SK-N-SH treated with all-trans-retinoic acid at 6 μM for 48 hours (cell line): ENCODE data around the gene IFNA14.
"Not testable (repeated sequence)": the region's sequence is repeated elsewhere in the genome, so short reads cannot be mapped to it uniquely, and the experiment has no call there.

Source experiments
- ATAC-seq: fragments of 200-7000 bp; cut with Tn5 transposase; 3 replicates; pipeline ENCODE4 v1.9.1; 2020; ENCODE audit warnings: mild to moderate bottlenecking, moderate library complexity
- ARNTL ChIP-seq: fragments of 450-650 bp; formaldehyde crosslinking; IDR thresholded peaks from 2 replicates; pipeline ENCODE4 v1.5.0; 2020; ENCODE audit warnings: low read depth, mild to moderate bottlenecking, moderate library complexity, borderline replicate concordance
- BACH2 ChIP-seq: fragments of 250-450 bp; sonication (Bioruptor Pico); IDR thresholded peaks from 2 replicates; pipeline ENCODE4 v1.9.0; 2021; ENCODE audit warnings: mild to moderate bottlenecking, borderline replicate concordance
- CSDC2 ChIP-seq: fragments of 250-450 bp; sonication (Bioruptor Pico); IDR thresholded peaks from 2 replicates; pipeline ENCODE4 v1.5.0; 2020; ENCODE audit warnings: mild to moderate bottlenecking, moderate library complexity
- ISL1 ChIP-seq: fragments of 250-450 bp; sonication (Bioruptor Pico); IDR thresholded peaks from 2 replicates; pipeline ENCODE4 v2.1.2; 2022; ENCODE audit warnings: mild to moderate bottlenecking, moderate library complexity
- OSR1 ChIP-seq: fragments of 250-450 bp; sonication (Bioruptor Pico); IDR thresholded peaks from 2 replicates; pipeline ENCODE4 v1.8.0; 2022; ENCODE audit warnings: moderate library complexity, mild to moderate bottlenecking, inconsistent platforms
- RARB ChIP-seq: fragments of 250-450 bp; sonication (Bioruptor Pico); IDR thresholded peaks from 2 replicates; pipeline ENCODE4 v1.8.0; 2021; ENCODE audit warnings: mild to moderate bottlenecking, moderate library complexity
- TCF4 ChIP-seq: fragments of 250-450 bp; sonication (Bioruptor Pico); IDR thresholded peaks from 2 replicates; pipeline ENCODE4 v1.8.0; 2021; ENCODE audit warnings: mild to moderate bottlenecking, moderate library complexity, borderline replicate concordance
- ZFP3 ChIP-seq: fragments of 250-450 bp; sonication (Bioruptor Pico); IDR thresholded peaks from 2 replicates; pipeline ENCODE4 v1.5.0; 2020; ENCODE audit warnings: mild to moderate bottlenecking, moderate library complexity
- ZFP30 ChIP-seq: fragments of 450-650 bp; formaldehyde crosslinking; IDR thresholded peaks from 2 replicates; pipeline ENCODE4 v1.5.0; 2022; ENCODE audit warnings: mild to moderate bottlenecking, moderate library complexity
- ZNF70 ChIP-seq: fragments of 450-650 bp; formaldehyde crosslinking; IDR thresholded peaks from 2 replicates; pipeline ENCODE4 v1.5.0; 2020; ENCODE audit warnings: mild to moderate bottlenecking, moderate library complexity
- ZNF8 ChIP-seq: fragments of 450-650 bp; formaldehyde crosslinking; IDR thresholded peaks from 2 replicates; pipeline ENCODE4 v1.5.0; 2020; ENCODE audit warnings: mild to moderate bottlenecking, moderate library complexity
- TF ChIP-seq, protein P1 (sequence below): fragments of 250-450 bp; sonication (Bioruptor Pico); IDR thresholded peaks from 2 replicates; pipeline ENCODE4 v1.5.0; 2020; ENCODE audit warnings: mild to moderate bottlenecking, moderate library complexity
- TF ChIP-seq, protein P2 (sequence below): fragments of 250-450 bp; sonication (Bioruptor Pico); IDR thresholded peaks from 2 replicates; pipeline ENCODE4 v1.5.1; 2021; ENCODE audit warnings: mild to moderate bottlenecking, moderate library complexity
- TF ChIP-seq, protein P3 (sequence below): fragments of 250-450 bp; sonication (Bioruptor Pico); IDR thresholded peaks from 2 replicates; pipeline ENCODE4 v1.8.0; 2021; ENCODE audit warnings: low read depth, mild to moderate bottlenecking, moderate library complexity, borderline replicate concordance
- TF ChIP-seq, protein P4 (sequence below): fragments of 250-450 bp; sonication (Bioruptor Pico); IDR thresholded peaks from 2 replicates; pipeline ENCODE4 v1.8.0; 2020; ENCODE audit warnings: mild to moderate bottlenecking, moderate library complexity, borderline replicate concordance

Gene IFNA14

DNA sequence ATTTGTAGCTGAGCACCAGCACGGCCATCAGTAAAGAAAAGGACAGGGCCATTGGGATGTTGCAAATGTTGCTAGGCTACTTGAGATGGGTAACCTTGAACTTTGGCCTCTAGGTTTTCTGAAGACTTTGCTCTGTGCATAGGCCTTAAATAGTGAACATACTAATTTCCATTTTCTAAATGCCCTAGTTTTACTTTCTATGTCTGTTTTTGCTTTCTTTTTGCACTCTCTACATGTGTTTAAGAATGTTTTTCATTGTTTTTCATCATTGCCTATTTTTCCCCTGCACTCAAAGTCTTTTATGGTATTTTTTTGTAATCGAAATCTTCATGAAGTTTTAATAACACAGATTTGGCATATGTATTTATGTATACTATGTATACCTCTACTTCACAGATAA, 11.7 kb downstream of the IFNA14 start, which contains the start of gene IFNA17:
Gene IFNA17, minus strand, starts transcription at position 101 of the 400 bp plus-strand sequence. Its CDS starts 49 bp downstream, at position 52.
- TF ChIP-seq CSDC2 (no peak), RARB (CRISPR knock-in tag) (no peak), ZNF8 (CRISPR knock-in tag) (no peak), TCF4 (CRISPR knock-in tag) (no peak)
- no peak for ATAC-seq

DNA sequence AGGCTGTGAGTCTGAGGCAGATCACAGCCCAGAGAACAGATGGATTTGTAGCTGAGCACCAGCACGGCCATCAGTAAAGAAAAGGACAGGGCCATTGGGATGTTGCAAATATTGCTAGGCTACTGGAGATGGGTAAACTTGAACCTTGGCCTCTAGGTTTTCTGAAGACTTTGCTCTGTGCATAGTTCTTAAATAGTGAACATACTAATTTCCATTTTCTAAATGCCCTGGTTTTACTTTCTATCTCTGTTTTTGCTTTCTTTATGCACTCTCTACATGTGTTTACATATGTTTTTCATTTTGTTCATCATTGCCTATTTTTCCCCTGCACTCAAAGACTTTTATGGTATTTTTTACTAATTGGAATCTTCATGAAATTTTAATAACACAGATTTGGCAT, 22.6 kb downstream of the IFNA14 start, which contains the start of gene IFNA16:
Gene IFNA16, minus strand, starts transcription at position 101 of the 400 bp plus-strand sequence. Its CDS starts 6 bp downstream, at position 95.
- not testable (repeated sequence) for ATAC-seq

DNA sequence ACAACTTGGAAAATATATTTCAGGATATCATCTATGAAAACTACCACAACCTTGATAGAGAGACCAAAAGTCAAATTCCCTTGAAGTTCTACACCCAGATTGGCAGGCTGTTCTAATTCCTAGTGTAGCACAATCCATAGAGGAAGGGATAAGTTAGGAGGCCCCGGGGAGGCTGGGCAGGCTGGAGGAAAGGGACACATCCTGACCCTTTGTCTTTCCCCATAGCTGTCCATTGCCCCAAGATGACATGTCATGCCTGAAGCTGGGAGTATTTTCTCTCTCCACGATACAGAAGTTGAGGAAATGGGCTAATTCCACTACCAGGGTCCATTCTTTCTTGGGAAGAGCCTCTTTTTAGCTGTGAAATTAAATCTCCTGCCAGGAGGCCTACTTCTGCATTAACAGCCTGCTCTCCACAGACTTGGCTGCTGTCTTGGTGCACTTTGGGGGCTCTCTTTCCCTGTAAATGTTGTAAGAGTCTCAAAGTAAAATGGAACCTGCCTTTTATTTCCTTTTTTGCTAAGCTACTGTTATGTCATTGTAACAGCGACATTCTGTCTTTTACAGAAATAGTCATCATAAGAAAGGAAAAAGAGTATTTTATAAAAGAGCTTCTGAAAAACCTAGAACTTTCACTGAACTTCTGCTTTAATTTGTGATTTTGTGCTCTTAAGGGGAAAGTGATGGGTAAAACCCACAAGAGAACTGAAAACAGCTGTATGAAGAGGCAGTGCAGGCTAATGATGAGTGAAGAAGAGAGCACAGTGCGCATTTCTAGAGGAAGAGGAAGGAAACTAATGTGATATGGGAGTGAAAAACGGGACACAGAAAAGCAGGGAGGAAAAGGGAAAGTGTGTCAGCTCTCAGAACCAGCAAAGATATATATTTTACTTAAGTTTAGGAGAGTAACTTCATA, 26.1 kb downstream of the IFNA14 start:
- ATAC-seq, result peak; percentile 61; the same call in 2 of the 3 replicates

DNA sequence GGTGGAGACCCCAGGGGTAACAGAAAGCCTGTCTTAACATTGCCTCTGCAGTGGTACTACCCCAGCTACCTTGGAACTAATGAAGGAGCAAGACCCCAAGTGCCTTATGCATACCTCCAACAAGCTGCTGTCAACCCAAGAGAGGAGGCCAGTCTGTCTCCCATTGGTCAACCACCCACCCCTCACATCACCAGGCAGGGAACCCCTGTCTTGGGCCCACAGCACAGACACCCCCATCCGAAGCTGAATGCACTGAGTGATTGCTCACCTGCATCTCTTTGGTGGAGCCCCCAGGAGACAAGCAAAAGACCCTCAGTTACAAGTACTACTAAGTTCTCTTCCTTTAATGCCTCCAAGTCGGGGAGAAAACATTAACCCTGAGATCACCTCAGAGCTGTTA, 27.6 kb downstream of the IFNA14 start:
- ATAC-seq, result not testable (repeated sequence)

DNA sequence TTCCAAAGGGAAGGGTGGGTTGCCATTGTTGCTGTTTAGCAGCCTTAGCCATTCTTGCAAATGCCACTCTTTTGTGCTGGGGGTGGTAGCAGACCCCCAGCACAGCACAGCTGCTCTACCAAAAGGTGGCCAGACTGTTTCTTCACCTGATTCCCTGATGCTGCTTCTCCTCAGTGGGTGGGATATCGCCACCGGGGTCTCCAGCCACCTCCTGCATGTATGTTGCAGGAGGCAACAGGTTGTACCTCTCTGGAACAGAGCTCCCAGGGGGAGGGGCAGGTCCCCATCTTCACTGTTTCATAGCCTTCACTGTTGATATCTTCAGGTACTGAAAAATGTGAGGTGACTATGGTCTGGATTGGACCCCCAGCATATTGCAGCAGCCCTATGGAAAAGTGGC, 29.0 kb downstream of the IFNA14 start:
- ATAC-seq, result not testable (repeated sequence)

DNA sequence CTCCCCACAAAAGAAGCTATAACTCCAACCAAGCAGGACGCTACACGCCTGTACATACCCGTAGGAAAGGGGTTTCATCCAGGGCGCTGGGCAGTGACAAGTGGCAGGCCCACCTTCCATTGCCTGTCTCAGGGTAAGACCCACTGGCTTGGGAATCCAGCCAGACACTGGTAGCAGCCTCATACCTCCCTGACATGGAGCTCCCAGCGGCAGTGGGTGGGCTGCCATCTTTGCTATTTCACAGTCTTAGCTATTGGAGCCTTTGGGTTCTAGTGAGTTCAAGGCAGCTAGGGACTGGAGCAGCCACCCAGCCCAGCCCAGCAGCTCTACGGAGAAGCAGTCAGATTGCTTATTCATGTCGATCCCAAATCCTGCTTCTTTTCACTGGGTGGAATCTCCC, 29.5 kb downstream of the IFNA14 start:
- TF ChIP-seq, protein P1, sequence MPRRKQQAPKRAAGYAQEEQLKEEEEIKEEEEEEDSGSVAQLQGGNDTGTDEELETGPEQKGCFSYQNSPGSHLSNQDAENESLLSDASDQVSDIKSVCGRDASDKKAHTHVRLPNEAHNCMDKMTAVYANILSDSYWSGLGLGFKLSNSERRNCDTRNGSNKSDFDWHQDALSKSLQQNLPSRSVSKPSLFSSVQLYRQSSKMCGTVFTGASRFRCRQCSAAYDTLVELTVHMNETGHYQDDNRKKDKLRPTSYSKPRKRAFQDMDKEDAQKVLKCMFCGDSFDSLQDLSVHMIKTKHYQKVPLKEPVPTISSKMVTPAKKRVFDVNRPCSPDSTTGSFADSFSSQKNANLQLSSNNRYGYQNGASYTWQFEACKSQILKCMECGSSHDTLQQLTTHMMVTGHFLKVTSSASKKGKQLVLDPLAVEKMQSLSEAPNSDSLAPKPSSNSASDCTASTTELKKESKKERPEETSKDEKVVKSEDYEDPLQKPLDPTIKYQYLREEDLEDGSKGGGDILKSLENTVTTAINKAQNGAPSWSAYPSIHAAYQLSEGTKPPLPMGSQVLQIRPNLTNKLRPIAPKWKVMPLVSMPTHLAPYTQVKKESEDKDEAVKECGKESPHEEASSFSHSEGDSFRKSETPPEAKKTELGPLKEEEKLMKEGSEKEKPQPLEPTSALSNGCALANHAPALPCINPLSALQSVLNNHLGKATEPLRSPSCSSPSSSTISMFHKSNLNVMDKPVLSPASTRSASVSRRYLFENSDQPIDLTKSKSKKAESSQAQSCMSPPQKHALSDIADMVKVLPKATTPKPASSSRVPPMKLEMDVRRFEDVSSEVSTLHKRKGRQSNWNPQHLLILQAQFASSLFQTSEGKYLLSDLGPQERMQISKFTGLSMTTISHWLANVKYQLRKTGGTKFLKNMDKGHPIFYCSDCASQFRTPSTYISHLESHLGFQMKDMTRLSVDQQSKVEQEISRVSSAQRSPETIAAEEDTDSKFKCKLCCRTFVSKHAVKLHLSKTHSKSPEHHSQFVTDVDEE, result no peak
- TF ChIP-seq CSDC2 (no peak), TCF4 (CRISPR knock-in tag) (no peak), RARB (CRISPR knock-in tag) (no peak), ZNF8 (CRISPR knock-in tag) (no peak), OSR1 (no peak), ZFP3 (CRISPR knock-in tag) (no peak), ARNTL (CRISPR knock-in tag) (no peak), ZFP30 (CRISPR knock-in tag) (no peak)
- TF ChIP-seq, protein P2, sequence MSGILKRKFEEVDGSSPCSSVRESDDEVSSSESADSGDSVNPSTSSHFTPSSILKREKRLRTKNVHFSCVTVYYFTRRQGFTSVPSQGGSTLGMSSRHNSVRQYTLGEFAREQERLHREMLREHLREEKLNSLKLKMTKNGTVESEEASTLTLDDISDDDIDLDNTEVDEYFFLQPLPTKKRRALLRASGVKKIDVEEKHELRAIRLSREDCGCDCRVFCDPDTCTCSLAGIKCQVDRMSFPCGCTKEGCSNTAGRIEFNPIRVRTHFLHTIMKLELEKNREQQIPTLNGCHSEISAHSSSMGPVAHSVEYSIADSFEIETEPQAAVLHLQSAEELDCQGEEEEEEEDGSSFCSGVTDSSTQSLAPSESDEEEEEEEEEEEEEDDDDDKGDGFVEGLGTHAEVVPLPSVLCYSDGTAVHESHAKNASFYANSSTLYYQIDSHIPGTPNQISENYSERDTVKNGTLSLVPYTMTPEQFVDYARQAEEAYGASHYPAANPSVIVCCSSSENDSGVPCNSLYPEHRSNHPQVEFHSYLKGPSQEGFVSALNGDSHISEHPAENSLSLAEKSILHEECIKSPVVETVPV, result no peak
- TF ChIP-seq, protein P3, sequence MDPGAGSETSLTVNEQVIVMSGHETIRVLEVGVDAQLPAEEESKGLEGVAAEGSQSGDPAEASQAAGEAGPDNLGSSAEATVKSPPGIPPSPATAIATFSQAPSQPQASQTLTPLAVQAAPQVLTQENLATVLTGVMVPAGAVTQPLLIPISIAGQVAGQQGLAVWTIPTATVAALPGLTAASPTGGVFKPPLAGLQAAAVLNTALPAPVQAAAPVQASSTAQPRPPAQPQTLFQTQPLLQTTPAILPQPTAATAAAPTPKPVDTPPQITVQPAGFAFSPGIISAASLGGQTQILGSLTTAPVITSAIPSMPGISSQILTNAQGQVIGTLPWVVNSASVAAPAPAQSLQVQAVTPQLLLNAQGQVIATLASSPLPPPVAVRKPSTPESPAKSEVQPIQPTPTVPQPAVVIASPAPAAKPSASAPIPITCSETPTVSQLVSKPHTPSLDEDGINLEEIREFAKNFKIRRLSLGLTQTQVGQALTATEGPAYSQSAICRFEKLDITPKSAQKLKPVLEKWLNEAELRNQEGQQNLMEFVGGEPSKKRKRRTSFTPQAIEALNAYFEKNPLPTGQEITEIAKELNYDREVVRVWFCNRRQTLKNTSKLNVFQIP (CRISPR knock-in tag), result no peak
- TF ChIP-seq, all 23 proteins: peak for 0
- no peak for ATAC-seq

DNA sequence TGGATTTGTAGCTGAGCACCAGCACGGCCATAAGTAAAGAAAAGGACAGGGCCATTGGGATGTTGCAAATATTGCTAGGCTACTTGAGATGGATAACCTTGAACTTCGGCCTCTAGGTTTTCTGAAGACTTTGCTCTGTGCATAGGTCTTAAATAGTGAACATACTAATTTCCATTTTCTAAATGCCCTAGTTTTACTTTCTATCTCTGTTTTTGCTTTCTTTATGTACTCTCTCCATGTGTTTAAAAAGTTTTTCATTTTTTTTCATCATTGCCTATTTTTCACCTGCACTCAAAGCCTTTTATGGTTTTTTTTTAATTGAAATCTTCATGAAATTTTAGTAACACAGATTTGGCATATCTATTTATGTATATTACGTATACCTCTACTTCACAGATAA, 32.8 kb downstream of the IFNA14 start, which contains the start of gene IFNA10:
Gene IFNA10, minus strand, starts transcription at position 101 of the 400 bp plus-strand sequence. Its CDS starts 46 bp downstream, at position 55.
- not testable (repeated sequence) for ATAC-seq

DNA sequence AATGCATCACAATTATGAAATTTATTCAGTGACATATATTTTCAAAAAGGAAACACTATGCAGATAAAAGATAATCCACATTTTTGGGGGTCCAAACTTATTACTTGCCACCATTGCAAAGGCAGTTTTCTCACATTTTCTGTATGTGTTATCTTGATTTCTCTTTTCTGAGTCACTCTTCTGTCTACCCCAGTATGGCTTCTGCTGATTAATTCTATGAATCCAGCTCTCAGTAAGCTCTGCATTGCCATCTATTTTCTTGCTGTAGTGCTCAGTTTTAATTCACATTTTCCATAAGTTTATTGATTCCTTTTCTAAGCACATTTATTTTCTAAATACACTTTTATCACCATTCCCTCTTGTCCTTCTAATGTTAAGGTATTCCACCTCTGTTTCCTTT, 34.6 kb downstream of the IFNA14 start:
- no peak for ATAC-seq
- TF ChIP-seq, protein P2, result no peak
- no peak for TF ChIP-seq ARNTL (CRISPR knock-in tag)
- TF ChIP-seq TCF4 (CRISPR knock-in tag), result no peak
- TF ChIP-seq ISL1 (CRISPR knock-in tag), result no peak
- no peak for TF ChIP-seq ZNF8 (CRISPR knock-in tag)
- TF ChIP-seq BACH2 (CRISPR knock-in tag), result no peak
- TF ChIP-seq ZNF70 (CRISPR knock-in tag), result no peak
- TF ChIP-seq, protein P3 (CRISPR knock-in tag), result no peak
- TF ChIP-seq, protein P4, sequence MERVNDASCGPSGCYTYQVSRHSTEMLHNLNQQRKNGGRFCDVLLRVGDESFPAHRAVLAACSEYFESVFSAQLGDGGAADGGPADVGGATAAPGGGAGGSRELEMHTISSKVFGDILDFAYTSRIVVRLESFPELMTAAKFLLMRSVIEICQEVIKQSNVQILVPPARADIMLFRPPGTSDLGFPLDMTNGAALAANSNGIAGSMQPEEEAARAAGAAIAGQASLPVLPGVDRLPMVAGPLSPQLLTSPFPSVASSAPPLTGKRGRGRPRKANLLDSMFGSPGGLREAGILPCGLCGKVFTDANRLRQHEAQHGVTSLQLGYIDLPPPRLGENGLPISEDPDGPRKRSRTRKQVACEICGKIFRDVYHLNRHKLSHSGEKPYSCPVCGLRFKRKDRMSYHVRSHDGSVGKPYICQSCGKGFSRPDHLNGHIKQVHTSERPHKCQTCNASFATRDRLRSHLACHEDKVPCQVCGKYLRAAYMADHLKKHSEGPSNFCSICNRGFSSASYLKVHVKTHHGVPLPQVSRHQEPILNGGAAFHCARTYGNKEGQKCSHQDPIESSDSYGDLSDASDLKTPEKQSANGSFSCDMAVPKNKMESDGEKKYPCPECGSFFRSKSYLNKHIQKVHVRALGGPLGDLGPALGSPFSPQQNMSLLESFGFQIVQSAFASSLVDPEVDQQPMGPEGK (CRISPR knock-in tag), result no peak
